ENCODE results near the gene SPAG5.
"Not testable (repeated sequence)": the region's sequence is repeated elsewhere in the genome, so short reads cannot be mapped to it uniquely, and the experiment has no call there.

Gene SPAG5

GRCh38 chr17:28612531-28612930, 13.7 kb upstream of the SPAG5 start:
- Histone ChIP-seq H3K27ac (ENCODE audit: low read length) (no peak overlapping the region), H3K27me3 (replicated peaks; ENCODE audit: insufficient read depth, low read length) (no peaks in the 10 kb centered on the region), H3K9me3 (replicated peaks; ENCODE audit: insufficient read depth, low read length) (no peaks in the 10 kb centered on the region), H3K9me2 (replicated peaks; ENCODE audit: insufficient read depth, low read length) (no peaks in the 10 kb centered on the region), H3F3A (ENCODE audit: insufficient read depth, low read length) (no peaks in the 10 kb centered on the region; the same call in 1 of the 2 replicates), H4K20me1 (ENCODE audit: insufficient read depth, low read length) (no peaks in the 10 kb centered on the region), H3K79me2 (ENCODE audit: low read length) (no peaks in the 10 kb centered on the region), H3K4me1 (ENCODE audit: low read length) (no peaks in the 10 kb centered on the region), H3K4me3 (ENCODE audit: low read length) (no peak overlapping the region), H3K4me2 (ENCODE audit: low read depth, low read length) (no peak overlapping the region), H2AFZ (ENCODE audit: low read length) (no peak overlapping the region), H3K36me3 (replicated peaks; ENCODE audit: insufficient read depth, low read length) (peaks cover 24% of the 10 kb centered on the region), H3K9ac (ENCODE audit: low read length) (no peak overlapping the region)
- TF ChIP-seq EZH2 (optimal IDR thresholded peaks at IDR 0.05; ENCODE audit: low read depth, low read length) (no peak), EZH2phosphoT487 (IDR thresholded peaks at IDR 0.05; ENCODE audit: low read length) (no peak)
- TF ChIP-seq, protein P1, sequence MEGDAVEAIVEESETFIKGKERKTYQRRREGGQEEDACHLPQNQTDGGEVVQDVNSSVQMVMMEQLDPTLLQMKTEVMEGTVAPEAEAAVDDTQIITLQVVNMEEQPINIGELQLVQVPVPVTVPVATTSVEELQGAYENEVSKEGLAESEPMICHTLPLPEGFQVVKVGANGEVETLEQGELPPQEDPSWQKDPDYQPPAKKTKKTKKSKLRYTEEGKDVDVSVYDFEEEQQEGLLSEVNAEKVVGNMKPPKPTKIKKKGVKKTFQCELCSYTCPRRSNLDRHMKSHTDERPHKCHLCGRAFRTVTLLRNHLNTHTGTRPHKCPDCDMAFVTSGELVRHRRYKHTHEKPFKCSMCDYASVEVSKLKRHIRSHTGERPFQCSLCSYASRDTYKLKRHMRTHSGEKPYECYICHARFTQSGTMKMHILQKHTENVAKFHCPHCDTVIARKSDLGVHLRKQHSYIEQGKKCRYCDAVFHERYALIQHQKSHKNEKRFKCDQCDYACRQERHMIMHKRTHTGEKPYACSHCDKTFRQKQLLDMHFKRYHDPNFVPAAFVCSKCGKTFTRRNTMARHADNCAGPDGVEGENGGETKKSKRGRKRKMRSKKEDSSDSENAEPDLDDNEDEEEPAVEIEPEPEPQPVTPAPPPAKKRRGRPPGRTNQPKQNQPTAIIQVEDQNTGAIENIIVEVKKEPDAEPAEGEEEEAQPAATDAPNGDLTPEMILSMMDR (IDR thresholded peaks at IDR 0.05; ENCODE audit: low read length) = no peak
- no peak for DNase-seq

- H3K36me3 ChIP-seq (replicated peaks; ENCODE audit: insufficient read depth, low read length) = peaks cover 10% of the 10 kb centered on the region
- no peaks in the 10 kb centered on the region for H3K79me2 ChIP-seq (ENCODE audit: low read length)
- H3K9me3 ChIP-seq (replicated peaks; ENCODE audit: insufficient read depth, low read length) = no peaks in the 10 kb centered on the region
- H3K9me2 ChIP-seq (replicated peaks; ENCODE audit: insufficient read depth, low read length) = no peaks in the 10 kb centered on the region
- DNase-seq = no peak
- H3F3A ChIP-seq (ENCODE audit: insufficient read depth, low read length) = no peaks in the 10 kb centered on the region
- H3K4me1 ChIP-seq (ENCODE audit: low read length) = no peaks in the 10 kb centered on the region
- no peaks in the 10 kb centered on the region for H4K20me1 ChIP-seq (ENCODE audit: insufficient read depth, low read length)
- no peak overlapping the region for H3K4me3 ChIP-seq (ENCODE audit: low read length)
- no peak overlapping the region for H2AFZ ChIP-seq (ENCODE audit: low read length)
- H3K27me3 ChIP-seq (replicated peaks; ENCODE audit: insufficient read depth, low read length) = no peaks in the 10 kb centered on the region
- H3K4me2 ChIP-seq (ENCODE audit: low read depth, low read length) = no peak overlapping the region
- no peak overlapping the region for H3K9ac ChIP-seq (ENCODE audit: low read length)
- no peak overlapping the region for H3K27ac ChIP-seq (ENCODE audit: low read length)
- TF ChIP-seq, protein P1 (IDR thresholded peaks at IDR 0.05; ENCODE audit: low read length) = no peak
- TF ChIP-seq EZH2 (optimal IDR thresholded peaks at IDR 0.05; ENCODE audit: low read depth, low read length) (no peak), EZH2phosphoT487 (IDR thresholded peaks at IDR 0.05; ENCODE audit: low read length) (no peak)
Measured at GRCh38 chr17:28610376-28610775, 11.6 kb upstream of the SPAG5 start.

DNA sequence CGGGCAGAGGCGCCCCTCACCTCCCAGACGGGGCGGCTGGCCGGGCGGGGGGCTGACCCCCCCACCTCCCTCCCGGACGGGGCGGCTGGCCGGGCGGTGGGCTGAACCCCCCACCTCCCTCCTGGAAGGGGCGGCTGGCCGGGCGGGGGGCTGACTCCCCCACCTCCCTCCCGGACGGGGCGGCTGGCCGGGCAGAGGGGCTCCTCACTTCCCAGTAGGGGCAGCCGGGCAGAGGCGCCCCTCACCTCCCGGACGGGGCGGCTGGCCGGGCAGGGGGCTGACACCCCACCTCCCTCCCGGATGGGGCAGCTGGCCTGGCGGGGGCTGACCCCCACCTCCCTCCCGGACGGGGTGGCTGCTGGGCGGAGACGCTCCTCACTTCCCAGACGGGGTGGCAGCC, 5.2 kb upstream of the SPAG5 start:
- not testable (repeated sequence) for H3K4me3 ChIP-seq (ENCODE audit: low read length); H3K36me3 ChIP-seq (replicated peaks; ENCODE audit: insufficient read depth, low read length); H3K4me2 ChIP-seq (ENCODE audit: low read depth, low read length); H3K9ac ChIP-seq (ENCODE audit: low read length); H3K79me2 ChIP-seq (ENCODE audit: low read length); H3K27ac ChIP-seq (ENCODE audit: low read length); H3K9me2 ChIP-seq (replicated peaks; ENCODE audit: insufficient read depth, low read length); H4K20me1 ChIP-seq (ENCODE audit: insufficient read depth, low read length); H3K4me1 ChIP-seq (ENCODE audit: low read length); H3K9me3 ChIP-seq (replicated peaks; ENCODE audit: insufficient read depth, low read length); H3K27me3 ChIP-seq (replicated peaks; ENCODE audit: insufficient read depth, low read length); DNase-seq; H2AFZ ChIP-seq (ENCODE audit: low read length)
- H3F3A ChIP-seq (ENCODE audit: insufficient read depth, low read length) = peaks cover 16% of the 10 kb centered on the region

GRCh38 chr17:28599311-28600184, 723 bp upstream of the SPAG5 start:
- Histone ChIP-seq H3F3A (ENCODE audit: insufficient read depth, low read length) (peaks cover 16% of the 10 kb centered on the region), H3K4me1 (ENCODE audit: low read length) (peaks cover 9% of the 10 kb centered on the region; the same call in 1 of the 2 replicates), H4K20me1 (ENCODE audit: insufficient read depth, low read length) (no peaks in the 10 kb centered on the region), H3K9me2 (replicated peaks; ENCODE audit: insufficient read depth, low read length) (no peaks in the 10 kb centered on the region), H3K27me3 (replicated peaks; ENCODE audit: insufficient read depth, low read length) (no peaks in the 10 kb centered on the region), H3K4me3 (ENCODE audit: low read length) (peak overlapping the region; percentile 77), H3K79me2 (ENCODE audit: low read length) (peaks cover 37% of the 10 kb centered on the region), H2AFZ (ENCODE audit: low read length) (peak overlapping the region; percentile 66), H3K9me3 (replicated peaks; ENCODE audit: insufficient read depth, low read length) (no peaks in the 10 kb centered on the region), H3K36me3 (replicated peaks; ENCODE audit: insufficient read depth, low read length) (no peaks in the 10 kb centered on the region; the same call in 1 of the 2 replicates), H3K4me2 (ENCODE audit: low read depth, low read length) (peak overlapping the region; percentile 77), H3K9ac (ENCODE audit: low read length) (peak overlapping the region; percentile 82), H3K27ac (ENCODE audit: low read length) (peak overlapping the region; percentile 91)
- TF ChIP-seq EZH2 (optimal IDR thresholded peaks at IDR 0.05; ENCODE audit: low read depth, low read length) (no peak), EZH2phosphoT487 (IDR thresholded peaks at IDR 0.05; ENCODE audit: low read length) (no peak)
- TF ChIP-seq, protein P1 (IDR thresholded peaks at IDR 0.05; ENCODE audit: low read length) = no peak
- DNase-seq = peak; percentile 87
